PC-3 (cell line): ENCODE data around the gene RALBP1. TPM values are rescaled to one million over a fixed set of nuclear protein-coding genes. Genes with fewer than 3 reads are reported as not detected.

ENCODE experiments used
- ATAC-seq: fragments of 200-7000 bp; cut with Tn5 transposase; 2 replicates; pipeline ENCODE4 v1.9.1; 2020; ENCODE audit warnings: mild to moderate bottlenecking, moderate library complexity
- BruUV-seq: library from RNA; stranded (reverse); fragments of 400-500 nt; replicated peaks from 2 replicates; lab custom pipeline; 2021; lab: Mats Ljungman, UMichigan
- CTCF ChIA-PET: fragments of 300-600 bp; sonication (Branson Sonifier 250); formaldehyde crosslinking; loops from one replicate; lab custom pipeline; 2022; ENCODE audit warnings: antibody characterized with exemption; lab: Charles Lee
- POLR2A ChIA-PET: fragments of 300-600 bp; sonication (Branson Sonifier 250); formaldehyde crosslinking; loops from one replicate; lab custom pipeline; 2022; ENCODE audit warnings: antibody characterized with exemption; ENCODE audit not compliant: unreplicated experiment; lab: Charles Lee
- DNase-seq: peaks from one replicate; pipeline ENCODE4 v3.0.0-alpha.2; 2015
- H2AFZ ChIP-seq: fragments of 300-600 bp; sonication (generic); 2 replicates; pipeline ENCODE4 v1.6.0; 2016; ENCODE audit warnings: antibody characterized with exemption, low read length
- H3F3A ChIP-seq: fragments of 300-600 bp; sonication (generic); one replicate; pipeline ENCODE4 v1.6.0; 2017; ENCODE audit warnings: antibody characterized with exemption, low read length, control low read depth, mild to moderate bottlenecking; ENCODE audit not compliant: unreplicated experiment
- H3K27ac ChIP-seq: fragments of 300-600 bp; sonication (generic); 2 replicates; pipeline ENCODE4 v1.5.1; 2016; ENCODE audit warnings: mild to moderate bottlenecking, low read length
- H3K27me3 ChIP-seq: fragments of 300-600 bp; sonication (generic); 2 replicates; pipeline ENCODE4 v1.6.1; 2016; ENCODE audit warnings: low read length, mixed read lengths
- H3K36me3 ChIP-seq: fragments of 300-600 bp; sonication (generic); 2 replicates; pipeline ENCODE4 v1.6.1; 2016; ENCODE audit warnings: low read depth, mixed run types, low read length, mixed read lengths
- H3K4me1 ChIP-seq: fragments of 300-600 bp; sonication (generic); 2 replicates; pipeline ENCODE4 v1.5.1; 2016; ENCODE audit warnings: low read length; ENCODE audit not compliant: insufficient read depth
- H3K4me2 ChIP-seq: fragments of 300-600 bp; sonication (generic); 2 replicates; pipeline ENCODE4 v1.6.0; 2016; ENCODE audit warnings: low read length
- H3K4me3 ChIP-seq: fragments of 300-600 bp; sonication (generic); 2 replicates; pipeline ENCODE4 v1.5.1; 2016; ENCODE audit warnings: mild to moderate bottlenecking, low read length, mixed read lengths
- H3K79me2 ChIP-seq: fragments of 300-600 bp; sonication (generic); 2 replicates; pipeline ENCODE4 v1.6.1; 2017; ENCODE audit warnings: low read length, mixed read lengths
- H3K9ac ChIP-seq: fragments of 300-600 bp; sonication (generic); 2 replicates; pipeline ENCODE4 v1.6.0; 2016; ENCODE audit warnings: mild to moderate bottlenecking, low read length
- H3K9me2 ChIP-seq: fragments of 300-600 bp; sonication (generic); replicated peaks from 2 replicates; pipeline ENCODE4 v1.6.1; 2016; ENCODE audit warnings: mixed run types, low read length, mixed read lengths
- H3K9me3 ChIP-seq: fragments of 300-600 bp; sonication (generic); 2 replicates; pipeline ENCODE4 v1.6.1; 2016; ENCODE audit warnings: low read length, mixed read lengths
- H4K20me1 ChIP-seq: fragments of 300-600 bp; sonication (generic); 2 replicates; pipeline ENCODE4 v1.6.1; 2016; ENCODE audit warnings: low read length, mixed read lengths
- EZH2 ChIP-seq: fragments of 300-600 bp; sonication (generic); IDR thresholded peaks from one replicate; pipeline ENCODE4 v1.6.1; 2017; ENCODE audit warnings: antibody characterized with exemption, mild to moderate bottlenecking, low read length; ENCODE audit not compliant: unreplicated experiment
- EZH2phosphoT487 ChIP-seq: fragments of 300-600 bp; sonication (generic); IDR thresholded peaks from 2 replicates; pipeline ENCODE4 v1.6.1; 2018; ENCODE audit warnings: mild to moderate bottlenecking, antibody characterized with exemption, low read length, borderline replicate concordance
- intact Hi-C: fragments of 100-400 bp; cut with micrococcal nuclease; formaldehyde crosslinking; loops from 2 replicates; pipeline ENCODE4 v1.9.0; 2023
- total RNA-seq: library from RNA; depleted of rRNA; stranded (reverse); fragments of >200 nt; gene quantifications from 2 replicates; pipeline ENCODE4 v1.2.3, GENCODE V29; 2014
- TF ChIP-seq, protein P1 (sequence below): fragments of 300-600 bp; sonication (generic); conservative IDR thresholded peaks from 2 replicates; pipeline ENCODE4 v1.5.1; 2017; ENCODE audit warnings: antibody characterized with exemption, low read depth, mild to moderate bottlenecking, low read length

Gene RALBP1
- total RNA-seq, 1 experiment from 2014 or later = 89.8 TPM

DNA sequence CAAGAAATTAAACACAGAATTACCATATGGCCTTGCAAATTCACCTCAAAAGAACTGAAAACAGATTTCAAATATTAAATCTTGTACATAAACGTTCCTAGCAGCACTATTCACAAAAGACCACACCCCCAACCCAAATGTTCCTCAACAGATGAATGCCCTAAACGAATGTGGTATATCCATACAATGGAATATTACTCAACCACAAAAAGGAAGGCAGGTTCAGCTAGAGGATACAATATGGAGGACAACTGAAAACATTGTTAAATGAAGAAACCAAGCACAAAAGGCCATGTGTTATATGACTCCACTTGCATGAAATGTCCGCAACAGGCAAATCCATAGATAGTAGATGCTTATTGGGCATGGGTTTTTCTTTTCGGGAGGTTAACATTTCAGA, 77.3 kb downstream of the RALBP1 start:
- DNase-seq = no peak
- no peak overlapping the region for H3K4me2 ChIP-seq
- peaks cover 77% of the 10 kb centered on the region for H3K36me3 ChIP-seq
- ATAC-seq = no peak
- H3K4me1 ChIP-seq = no peaks in the 10 kb centered on the region
- no TSS peak for BruUV-seq
- intact Hi-C loops = no loop called here
- CTCF ChIA-PET = no interaction called here
- no peaks in the 10 kb centered on the region for H3K9me2 ChIP-seq
- no peak overlapping the region for H3K4me3 ChIP-seq
- H4K20me1 ChIP-seq = no peaks in the 10 kb centered on the region
- no peak overlapping the region for H2AFZ ChIP-seq
- no peaks in the 10 kb centered on the region for H3F3A ChIP-seq
- TF ChIP-seq EZH2phosphoT487 = no peak
- no peaks in the 10 kb centered on the region for H3K27me3 ChIP-seq
- POLR2A ChIA-PET = no interaction called here
- no peak overlapping the region for H3K27ac ChIP-seq
- no peak overlapping the region for H3K9ac ChIP-seq
- H3K9me3 ChIP-seq = no peaks in the 10 kb centered on the region
- no peaks in the 10 kb centered on the region for H3K79me2 ChIP-seq

DNA sequence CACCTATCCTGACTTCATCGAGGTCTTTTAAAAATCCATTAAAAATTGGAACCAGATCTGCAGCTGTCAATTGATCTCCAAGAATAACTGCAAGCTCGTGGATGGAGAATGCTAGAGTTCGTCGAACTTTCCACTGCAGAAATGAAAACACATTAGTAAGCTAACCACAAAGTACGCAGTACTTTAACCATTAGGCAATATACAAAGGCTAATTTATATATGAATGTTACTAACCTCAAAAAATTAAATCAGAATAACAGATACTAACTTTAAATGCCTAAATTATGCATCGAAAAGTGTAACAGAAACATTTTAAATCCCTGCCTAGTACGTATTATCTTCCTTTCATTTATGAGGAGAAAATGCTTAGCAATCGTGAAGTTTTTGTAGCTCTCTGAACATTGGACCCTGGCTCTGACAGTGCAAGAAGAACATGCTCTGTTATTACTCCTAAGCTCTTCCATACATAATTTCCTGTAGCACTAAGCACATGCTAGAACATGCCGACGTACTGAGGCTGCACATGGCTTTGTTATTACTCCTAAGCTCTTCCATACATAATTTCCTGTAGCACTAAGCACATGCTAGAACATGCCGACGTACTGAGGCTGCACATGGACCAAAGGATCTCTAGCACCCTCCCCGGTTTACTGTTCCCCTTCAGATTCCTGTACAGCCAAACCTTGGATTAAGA, 82.1 kb downstream of the RALBP1 start:
- DNase-seq = no peak

DNA sequence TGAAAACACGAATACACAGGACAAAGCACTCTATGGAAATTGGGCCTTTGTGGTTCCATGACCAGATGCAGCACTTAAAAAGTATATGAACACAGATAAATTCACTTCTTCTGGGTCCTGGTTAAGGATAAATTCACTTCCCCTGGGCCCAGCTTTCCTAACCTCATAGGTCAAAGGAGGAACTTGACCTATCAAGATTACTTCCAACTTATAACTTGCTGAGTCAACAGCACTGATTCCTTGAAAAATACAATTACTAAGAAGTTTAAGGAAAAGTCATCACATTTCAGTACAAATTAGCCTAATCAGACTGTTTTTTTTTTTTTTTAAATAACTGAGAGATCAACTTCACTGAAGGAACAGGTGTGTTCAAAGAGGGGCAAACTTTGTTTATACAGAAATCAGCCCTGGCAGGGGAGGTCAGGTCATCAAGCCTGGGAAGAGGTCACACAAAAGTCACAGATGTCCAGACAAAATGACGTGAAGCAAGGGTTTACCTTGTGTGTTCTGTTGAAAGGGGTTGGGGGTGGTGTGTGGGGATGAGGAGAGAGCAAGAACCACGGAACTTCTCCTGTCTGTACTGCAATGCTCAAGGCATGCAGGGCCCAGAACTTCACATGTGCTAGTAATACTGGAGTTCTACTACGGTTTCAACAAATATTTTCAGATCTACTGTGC, 83.2 kb downstream of the RALBP1 start:
- no peaks in the 10 kb centered on the region for H4K20me1 ChIP-seq
- no peaks in the 10 kb centered on the region for H3F3A ChIP-seq
- ChIA-PET CTCF (no interaction called here), POLR2A (no interaction called here)
- no peak overlapping the region for H3K4me2 ChIP-seq
- intact Hi-C loops = no loop called here
- H3K27me3 ChIP-seq = no peaks in the 10 kb centered on the region
- H3K4me3 ChIP-seq = no peak overlapping the region
- DNase-seq (no peak), ATAC-seq (no peak)
- no peak overlapping the region for H3K27ac ChIP-seq
- H3K36me3 ChIP-seq = peaks cover 74% of the 10 kb centered on the region
- no peak overlapping the region for H2AFZ ChIP-seq
- no TSS peak for BruUV-seq
- TF ChIP-seq, protein P1, sequence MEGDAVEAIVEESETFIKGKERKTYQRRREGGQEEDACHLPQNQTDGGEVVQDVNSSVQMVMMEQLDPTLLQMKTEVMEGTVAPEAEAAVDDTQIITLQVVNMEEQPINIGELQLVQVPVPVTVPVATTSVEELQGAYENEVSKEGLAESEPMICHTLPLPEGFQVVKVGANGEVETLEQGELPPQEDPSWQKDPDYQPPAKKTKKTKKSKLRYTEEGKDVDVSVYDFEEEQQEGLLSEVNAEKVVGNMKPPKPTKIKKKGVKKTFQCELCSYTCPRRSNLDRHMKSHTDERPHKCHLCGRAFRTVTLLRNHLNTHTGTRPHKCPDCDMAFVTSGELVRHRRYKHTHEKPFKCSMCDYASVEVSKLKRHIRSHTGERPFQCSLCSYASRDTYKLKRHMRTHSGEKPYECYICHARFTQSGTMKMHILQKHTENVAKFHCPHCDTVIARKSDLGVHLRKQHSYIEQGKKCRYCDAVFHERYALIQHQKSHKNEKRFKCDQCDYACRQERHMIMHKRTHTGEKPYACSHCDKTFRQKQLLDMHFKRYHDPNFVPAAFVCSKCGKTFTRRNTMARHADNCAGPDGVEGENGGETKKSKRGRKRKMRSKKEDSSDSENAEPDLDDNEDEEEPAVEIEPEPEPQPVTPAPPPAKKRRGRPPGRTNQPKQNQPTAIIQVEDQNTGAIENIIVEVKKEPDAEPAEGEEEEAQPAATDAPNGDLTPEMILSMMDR = no peak
- TF ChIP-seq EZH2phosphoT487 = no peak
- no peak for TF ChIP-seq EZH2
- H3K9me2 ChIP-seq = no peaks in the 10 kb centered on the region
- H3K9me3 ChIP-seq = no peaks in the 10 kb centered on the region
- H3K4me1 ChIP-seq = no peaks in the 10 kb centered on the region
- H3K79me2 ChIP-seq = no peaks in the 10 kb centered on the region
- no peak overlapping the region for H3K9ac ChIP-seq

More for the DNA sequence above, 82.1 kb downstream of the RALBP1 start:
- H2AFZ ChIP-seq = no peak overlapping the region
- intact Hi-C loops = no loop called here
- H3K36me3 ChIP-seq = peaks cover 74% of the 10 kb centered on the region
- ChIA-PET CTCF (no interaction called here), POLR2A (no interaction called here)
- no peak overlapping the region for H3K4me3 ChIP-seq
- H3K9me2 ChIP-seq = no peaks in the 10 kb centered on the region
- no TSS peak for BruUV-seq
- no peak overlapping the region for H3K27ac ChIP-seq
- TF ChIP-seq EZH2 (no peak), EZH2phosphoT487 (no peak)
- TF ChIP-seq, protein P1 = no peak
- no peak overlapping the region for H3K9ac ChIP-seq
- H3F3A ChIP-seq = no peaks in the 10 kb centered on the region
- no peaks in the 10 kb centered on the region for H3K9me3 ChIP-seq
- H3K79me2 ChIP-seq = no peaks in the 10 kb centered on the region
- no peak overlapping the region for H3K4me2 ChIP-seq
- H4K20me1 ChIP-seq = no peaks in the 10 kb centered on the region
- no peaks in the 10 kb centered on the region for H3K27me3 ChIP-seq
- ATAC-seq = no peak
- H3K4me1 ChIP-seq = no peaks in the 10 kb centered on the region
